NCI-H82 treated with DMSO at 0.1 percent for 48 hours (cell line): Measurements from ENCODE around the gene IKZF2.

Experiments
- DNase-seq: peaks from one replicate; lab custom pipeline; 2025; ENCODE audit not compliant: unreplicated experiment; lab: John Stamatoyannopoulos, UW

The IKZF2 gene

GRCh38 chr2:213156717-213157116, 5.3 kb upstream of the IKZF2 start:
- DNase-seq = no peak

- no peak for DNase-seq
Observed at GRCh38 chr2:213152888-213153287, 1.5 kb upstream of the IKZF2 start.

- no peak for DNase-seq
Observed at GRCh38 chr2:213152065-213152794, 818 bp upstream of the IKZF2 start.

GRCh38 chr2:213150315-213151097, 906 bp downstream of the IKZF2 start:
- DNase-seq = no peak

- no peak for DNase-seq
Observed at GRCh38 chr2:213149949-213150314, 1.5 kb downstream of the IKZF2 start.

GRCh38 chr2:213149294-213149875, 2.0 kb downstream of the IKZF2 start:
- DNase-seq = no peak

- DNase-seq = no peak
Observed at GRCh38 chr2:213148572-213149261, 2.7 kb downstream of the IKZF2 start.

GRCh38 chr2:213147538-213147937, 3.9 kb downstream of the IKZF2 start:
- DNase-seq = no peak

GRCh38 chr2:213145715-213146242, 5.6 kb downstream of the IKZF2 start:
- no peak for DNase-seq

GRCh38 chr2:213137064-213137463, 14.3 kb downstream of the IKZF2 start:
- DNase-seq = no peak

- no peak for DNase-seq
Observed at GRCh38 chr2:213129311-213129710, 22.1 kb downstream of the IKZF2 start.

- DNase-seq = no peak
Observed at GRCh38 chr2:213125646-213126347, 25.6 kb downstream of the IKZF2 start.

- peak; percentile 90 for DNase-seq
Observed at GRCh38 chr2:213122725-213123124, 28.7 kb downstream of the IKZF2 start.

GRCh38 chr2:213121690-213122089, 29.7 kb downstream of the IKZF2 start:
- DNase-seq = no peak

- no peak for DNase-seq
Observed at GRCh38 chr2:213119061-213119809, 32.2 kb downstream of the IKZF2 start.

GRCh38 chr2:213108308-213108707, 43.1 kb downstream of the IKZF2 start:
- DNase-seq = no peak

GRCh38 chr2:213107728-213108127, 43.7 kb downstream of the IKZF2 start:
- no peak for DNase-seq

- no peak for DNase-seq
Observed at GRCh38 chr2:213105212-213105611, 46.2 kb downstream of the IKZF2 start.

- no peak for DNase-seq
Observed at GRCh38 chr2:213104903-213105202, 46.6 kb downstream of the IKZF2 start.
